GM21367 (cell line): ENCODE results near the gene TP53INP2.
"Not testable (repeated sequence)": the region's sequence is repeated elsewhere in the genome, so short reads cannot be mapped to it uniquely, and the experiment has no call there.

Source experiments
- ATAC-seq: cut with Tn5 transposase; IDR thresholded peaks from one replicate; pipeline ENCODE4 v1.9.1; 2021; ENCODE audit not compliant: unreplicated experiment

The TP53INP2 gene

GRCh38 chr20:34704177-34705007 lies at the start of gene TP53INP2:
Gene TP53INP2 (plus strand): TSS chr20:34704344. CDS start chr20:34708740, 4,396 bp downstream.
- no peak for ATAC-seq

GRCh38 chr20:34658654-34659053 lies 45.5 kb upstream of the TP53INP2 start:
- not testable (repeated sequence) for ATAC-seq

- not testable (repeated sequence) for ATAC-seq
Observed at GRCh38 chr20:34661811-34662210, 42.3 kb upstream of the TP53INP2 start.

- ATAC-seq: no peak
Observed at GRCh38 chr20:34663213-34663943, 40.8 kb upstream of the TP53INP2 start.

GRCh38 chr20:34664751-34665150 lies 39.4 kb upstream of the TP53INP2 start:
- not testable (repeated sequence) for ATAC-seq

GRCh38 chr20:34669094-34669493 lies 35.0 kb upstream of the TP53INP2 start:
- ATAC-seq: no peak

- ATAC-seq: no peak
Observed at GRCh38 chr20:34673412-34673811, 30.7 kb upstream of the TP53INP2 start.

GRCh38 chr20:34675561-34675960 lies 28.6 kb upstream of the TP53INP2 start:
- no peak for ATAC-seq

- no peak for ATAC-seq
Observed at GRCh38 chr20:34675993-34676641, 28.0 kb upstream of the TP53INP2 start.

- ATAC-seq: peak; percentile 90
Observed at GRCh38 chr20:34676642-34677373, 27.3 kb upstream of the TP53INP2 start, which contains the start of gene PIGU. Gene PIGU (minus strand): TSS chr20:34677092. CDS start chr20:34677085, 7 bp downstream.

- ATAC-seq: no peak
Observed at GRCh38 chr20:34680586-34681175, 23.5 kb upstream of the TP53INP2 start.

- ATAC-seq: no peak
Observed at GRCh38 chr20:34683667-34684066, 20.5 kb upstream of the TP53INP2 start.

- ATAC-seq: no peak
Observed at GRCh38 chr20:34689486-34689885, 14.7 kb upstream of the TP53INP2 start.

GRCh38 chr20:34691838-34692237 lies 12.3 kb upstream of the TP53INP2 start:
- ATAC-seq: no peak

GRCh38 chr20:34693414-34693813 lies 10.7 kb upstream of the TP53INP2 start:
- ATAC-seq: no peak

- ATAC-seq: no peak
Observed at GRCh38 chr20:34701405-34702085, 2.6 kb upstream of the TP53INP2 start.

- ATAC-seq: no peak
Observed at GRCh38 chr20:34703061-34703423, 1.1 kb upstream of the TP53INP2 start.

GRCh38 chr20:34703424-34704176 lies 544 bp upstream of the TP53INP2 start:
- ATAC-seq: no peak

- ATAC-seq: no peak
Observed at GRCh38 chr20:34705008-34705396, 858 bp downstream of the TP53INP2 start.
